Esophagus (tissue), 2 donors: ENCODE measurements around the gene WIPF3. TPM values are rescaled to one million over a fixed set of nuclear protein-coding genes. Genes with fewer than 3 reads are reported as not detected.

Experiments used
- H3K27ac ChIP-seq, 2 donors: one replicate each; pipeline ENCODE4 v1.5.1; 2013; ENCODE audit warnings: low read depth in 2 of 2, mild to moderate bottlenecking in 2 of 2, inconsistent platforms in 1 of 2, low read length in 1 of 2, moderate library complexity in 1 of 2
- H3K27me3 ChIP-seq, 2 donors: one replicate each; pipeline ENCODE4 v1.6.1; 2013; ENCODE audit warnings: low read length in 2 of 2, control low read depth in 1 of 2, mild to moderate bottlenecking in 1 of 2; ENCODE audit not compliant: insufficient read depth in 2 of 2, control insufficient read depth in 1 of 2
- H3K36me3 ChIP-seq, 2 donors: one replicate each; pipeline ENCODE4 v1.6.1; 2013; ENCODE audit warnings: low read length in 1 of 2; ENCODE audit not compliant: control insufficient read depth in 2 of 2, insufficient read depth in 2 of 2
- H3K4me1 ChIP-seq, 2 donors: one replicate each; pipeline ENCODE4 v1.6.1; 2013; ENCODE audit warnings: low read length in 1 of 2; ENCODE audit not compliant: control insufficient read depth in 2 of 2, insufficient read depth in 2 of 2
- H3K4me3 ChIP-seq, 2 donors: one replicate each; pipeline ENCODE4 v1.5.1; 2013; ENCODE audit warnings: low read length in 2 of 2, mild to moderate bottlenecking in 2 of 2, low read depth in 1 of 2, moderate library complexity in 1 of 2
- H3K9me3 ChIP-seq, 2 donors: one replicate each; pipeline ENCODE4 v1.6.1; 2013; ENCODE audit warnings: mild to moderate bottlenecking in 2 of 2, low read depth in 1 of 2, low read length in 1 of 2, moderate library complexity in 1 of 2; ENCODE audit not compliant: control insufficient read depth in 2 of 2, insufficient read depth in 1 of 2
- WGBS, 2 donors: extraction: QIAGEN DNeasy Blood & Tissue Kit; methylation state at CpG; one replicate each; pipeline ENCODE4 v1.1.7; 2013; 5-methylcytosine and 5-hydroxymethylcytosine counted together
- polyA plus RNA-seq, 2 donors: library from polyadenylated mRNA; stranded (reverse); fragments of 200-250 nt; gene quantifications; one replicate each; pipeline ENCODE4 v1.2.3, GENCODE V29; 2013
- donor health status: healthy with polysubstance abuse.
- donor health status: Bipolar disorder and iron deficiency.

Gene WIPF3
- polyA plus RNA-seq, 2 donors, result 0.56 to 1.2 TPM

DNA sequence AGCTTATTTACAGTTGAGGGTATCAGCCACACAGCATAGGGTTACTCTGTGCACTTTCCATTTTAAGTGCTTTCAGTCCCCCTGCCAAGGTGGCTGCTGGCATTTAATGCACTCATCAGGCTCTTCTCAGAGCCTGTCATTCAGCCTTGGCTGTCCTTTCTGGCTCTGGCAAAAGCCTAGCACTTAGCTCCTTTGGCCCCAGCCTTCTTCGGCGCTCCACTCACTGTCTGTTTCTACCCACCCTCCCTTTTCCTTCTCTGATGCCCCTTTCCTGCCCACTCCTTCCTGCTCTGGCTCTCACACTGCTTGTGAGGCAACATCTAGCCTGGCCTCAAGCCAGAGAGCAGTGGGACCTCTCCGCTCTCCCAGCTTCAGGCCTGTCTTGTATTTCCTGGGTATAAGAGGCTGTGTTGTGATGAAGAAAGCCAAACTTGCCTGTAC, 60.2 kb downstream of the WIPF3 start:
- H3K4me3 ChIP-seq, result no peak overlapping the region
- 70% methylated on average over 3 of the region's 3 CpGs for WGBS, 2 donors
- H3K27me3 ChIP-seq, result no peaks in the 10 kb centered on the region
- H3K4me1 ChIP-seq, result no peaks in the 10 kb centered on the region
- no peak overlapping the region for H3K27ac ChIP-seq
- H3K9me3 ChIP-seq, result no peaks in the 10 kb centered on the region
- H3K36me3 ChIP-seq, result no peaks in the 10 kb centered on the region

DNA sequence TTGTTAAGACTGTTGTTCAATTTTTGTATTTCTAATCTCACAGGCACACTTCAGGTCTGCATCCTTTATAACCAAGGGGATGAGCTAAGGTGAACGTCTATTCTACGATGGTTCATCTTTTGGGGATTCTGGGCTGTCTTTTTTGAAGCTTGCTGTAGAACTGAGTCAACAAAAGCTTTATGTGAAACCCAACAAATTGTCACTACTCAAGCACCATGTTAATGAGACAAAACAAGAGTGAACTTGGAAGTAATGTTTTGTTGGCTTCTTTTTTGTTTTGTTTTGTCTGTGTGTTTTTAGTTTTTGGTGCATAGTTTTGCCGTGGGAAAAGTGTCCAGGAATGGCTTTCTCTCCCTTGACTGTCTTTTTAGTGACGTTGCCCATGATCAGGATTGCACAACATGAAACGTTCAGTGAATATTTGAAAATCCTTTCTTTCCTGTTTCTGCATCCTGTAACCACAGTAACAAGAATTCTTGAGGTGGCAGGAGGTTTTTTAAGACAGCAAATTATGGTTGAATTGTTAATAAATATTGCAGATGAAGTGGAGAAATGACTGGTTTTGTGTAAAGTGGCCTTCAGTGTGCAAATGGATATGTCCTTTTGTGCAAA, 65.6 kb downstream of the WIPF3 start:
- Histone ChIP-seq H3K4me1 (no peaks in the 10 kb centered on the region), H3K27me3 (no peaks in the 10 kb centered on the region), H3K27ac (no peak overlapping the region), H3K36me3 (no peaks in the 10 kb centered on the region), H3K9me3 (no peaks in the 10 kb centered on the region), H3K4me3 (no peak overlapping the region)
- WGBS, 2 donors, result 62 to 64% methylated on average over 5 of the region's 5 CpGs

DNA sequence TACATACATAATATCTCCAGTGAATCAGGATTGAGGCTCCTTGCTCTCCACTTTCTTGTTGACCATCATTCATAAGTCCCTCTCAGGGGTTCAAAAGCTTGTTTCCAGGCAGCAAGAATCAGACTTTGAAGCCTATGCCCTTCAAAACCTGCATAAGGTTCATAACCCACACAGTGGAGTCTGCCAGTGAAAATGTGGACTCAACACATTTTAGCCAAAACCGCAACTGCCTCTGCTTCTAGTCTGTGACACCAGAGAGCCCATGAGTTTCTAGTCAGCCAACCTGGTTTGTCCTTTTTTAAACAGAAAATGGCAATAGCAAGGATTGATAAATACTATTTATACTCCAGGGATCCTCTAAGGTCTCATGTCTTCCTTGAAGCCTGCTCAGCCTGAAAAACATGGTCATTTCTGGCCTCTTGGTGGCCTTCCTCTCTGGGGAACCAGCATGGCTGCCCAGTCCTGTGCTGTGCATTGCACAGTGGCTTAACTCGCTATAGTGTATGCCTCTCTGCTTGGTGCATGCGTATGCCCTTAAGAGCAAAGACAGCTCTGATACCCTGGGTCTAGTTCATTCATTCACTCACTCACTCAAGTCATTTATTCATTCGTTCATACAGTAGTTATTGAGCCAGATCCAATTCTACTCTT, 67.5 kb downstream of the WIPF3 start:
- Histone ChIP-seq H3K4me1 (no peaks in the 10 kb centered on the region), H3K27ac (no peak overlapping the region), H3K36me3 (no peaks in the 10 kb centered on the region), H3K4me3 (no peak overlapping the region), H3K9me3 (no peaks in the 10 kb centered on the region), H3K27me3 (no peaks in the 10 kb centered on the region)
- 91 to 92% methylated on average over 4 of the region's 4 CpGs for WGBS, 2 donors

DNA sequence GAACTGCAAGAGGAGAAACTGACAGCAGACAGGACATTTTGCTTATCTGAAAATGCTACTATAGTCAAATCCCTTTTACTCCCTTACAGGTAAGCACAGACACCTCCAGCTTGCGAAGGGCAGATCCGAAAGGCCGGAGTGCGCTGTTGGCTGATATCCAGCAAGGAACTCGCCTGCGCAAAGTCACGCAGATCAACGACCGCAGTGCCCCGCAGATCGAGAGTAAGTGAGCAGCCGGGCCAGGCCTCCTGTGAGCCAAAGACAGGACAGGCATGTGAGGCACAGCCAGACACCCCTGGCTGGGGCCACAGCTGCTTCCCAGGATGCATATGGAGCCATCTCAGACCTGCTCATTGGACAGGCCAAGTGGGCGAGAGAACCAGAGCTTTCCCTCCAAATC, 69.4 kb downstream of the WIPF3 start:
- Histone ChIP-seq H3K9me3 (no peaks in the 10 kb centered on the region), H3K27ac (no peak overlapping the region), H3K27me3 (no peaks in the 10 kb centered on the region), H3K4me1 (no peaks in the 10 kb centered on the region), H3K36me3 (no peaks in the 10 kb centered on the region), H3K4me3 (no peak overlapping the region)
- 93 to 95% methylated on average over 13 of the region's 13 CpGs for WGBS, 2 donors

DNA sequence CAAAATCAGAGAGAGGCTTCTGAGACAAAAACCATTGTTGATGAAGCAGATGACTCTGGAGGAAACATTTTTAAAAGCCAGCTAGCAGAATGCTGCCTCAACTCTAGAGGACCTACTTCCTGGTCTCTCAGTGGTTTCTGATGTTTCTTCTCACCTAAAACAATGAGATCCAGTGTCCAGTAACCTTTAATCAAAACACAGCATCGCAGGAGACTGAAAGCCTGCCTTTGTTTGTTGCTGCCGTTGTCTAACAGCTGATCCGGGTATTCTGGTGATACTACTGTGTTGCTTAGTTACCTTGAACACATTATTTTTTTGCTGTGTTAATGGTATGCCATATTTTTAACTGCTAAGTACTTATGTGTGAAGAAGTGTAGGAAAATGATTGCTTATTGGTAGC, 70.9 kb downstream of the WIPF3 start:
- Histone ChIP-seq H3K27ac (no peak overlapping the region), H3K4me1 (no peaks in the 10 kb centered on the region), H3K27me3 (no peaks in the 10 kb centered on the region), H3K9me3 (no peaks in the 10 kb centered on the region), H3K4me3 (no peak overlapping the region), H3K36me3 (no peaks in the 10 kb centered on the region)
- WGBS, 2 donors, result 25 to 41% methylated on average over 3 of the region's 3 CpGs

DNA sequence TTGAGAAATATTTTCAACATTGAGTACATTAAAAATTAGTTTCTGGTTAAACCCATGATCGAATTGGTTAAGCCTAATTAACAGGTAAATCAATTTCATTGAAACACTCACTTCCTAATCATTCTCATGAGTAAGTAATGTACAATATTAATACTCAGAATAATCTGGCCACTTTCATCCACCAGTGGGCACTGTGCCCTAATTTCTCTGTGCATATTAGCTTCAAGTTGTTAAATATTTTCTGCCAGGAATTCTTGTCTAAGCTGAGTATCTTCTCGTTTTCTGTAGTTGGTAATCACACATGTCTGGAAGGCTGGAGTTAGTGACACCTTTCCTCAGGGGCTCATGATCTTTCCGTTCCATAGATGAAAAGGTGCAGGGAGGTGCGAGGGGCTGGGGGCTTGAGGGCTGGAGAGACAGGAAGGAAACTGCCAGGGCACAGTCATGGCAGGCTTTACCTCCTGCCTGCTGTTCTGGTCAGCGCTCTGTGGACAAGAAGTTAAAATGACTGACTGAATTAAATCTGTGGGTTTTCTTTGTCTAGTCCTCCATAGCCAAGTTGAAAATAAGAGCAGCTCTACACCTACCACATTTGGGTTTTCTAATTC, 71.9 kb downstream of the WIPF3 start:
- no peaks in the 10 kb centered on the region for H3K9me3 ChIP-seq
- WGBS, 2 donors, result 47 to 52% methylated on average over 5 of the region's 5 CpGs
- no peaks in the 10 kb centered on the region for H3K36me3 ChIP-seq
- H3K27me3 ChIP-seq, result no peaks in the 10 kb centered on the region
- no peak overlapping the region for H3K27ac ChIP-seq
- no peak overlapping the region for H3K4me3 ChIP-seq
- H3K4me1 ChIP-seq, result no peaks in the 10 kb centered on the region

DNA sequence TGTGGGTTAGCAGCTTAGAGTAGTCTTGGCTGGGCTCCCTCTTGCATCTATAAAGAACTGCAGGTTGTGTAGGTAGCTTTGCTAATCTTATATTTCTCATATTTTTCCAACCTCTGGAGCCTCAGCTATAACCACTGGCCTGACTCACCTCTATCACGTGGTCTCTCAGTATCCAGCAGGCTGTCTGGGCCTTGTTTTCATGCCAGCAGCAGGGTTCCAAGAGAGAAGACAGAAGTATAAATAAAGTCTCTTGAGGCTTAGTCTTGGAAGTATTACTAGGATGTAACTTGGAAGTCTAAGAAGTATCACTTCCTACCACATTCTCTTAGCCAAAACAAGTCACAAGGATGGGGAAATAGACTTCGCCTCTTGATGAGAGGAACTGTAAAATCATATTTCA, 73.3 kb downstream of the WIPF3 start:
- Histone ChIP-seq H3K27ac (no peak overlapping the region), H3K27me3 (no peaks in the 10 kb centered on the region), H3K9me3 (no peaks in the 10 kb centered on the region), H3K4me3 (no peak overlapping the region), H3K36me3 (no peaks in the 10 kb centered on the region), H3K4me1 (peaks cover 3 to 5% of the 10 kb centered on the region in 2 donors)
- WGBS, 2 donors, result 61 to 74% methylated on average over 2 of the region's 2 CpGs

DNA sequence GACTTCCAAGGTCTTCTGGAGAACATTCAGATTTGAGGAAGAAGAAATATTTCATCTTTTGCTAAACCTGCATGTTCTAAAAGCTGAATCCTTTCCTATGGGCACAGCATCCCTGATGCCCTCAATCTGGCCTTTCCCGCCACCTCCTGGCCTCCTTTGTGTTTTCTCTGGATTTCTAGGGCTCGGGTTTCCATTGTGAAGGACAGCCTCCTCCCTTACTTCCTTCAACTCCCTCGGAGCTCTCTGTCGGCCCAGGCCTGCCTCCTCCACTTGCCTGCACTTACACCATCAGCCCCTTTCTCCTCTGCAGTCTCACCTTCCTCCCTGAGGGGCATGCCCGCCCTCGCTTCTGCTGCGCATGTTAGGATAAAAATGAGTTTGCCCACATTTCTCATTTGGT, 75.4 kb downstream of the WIPF3 start:
- Histone ChIP-seq H3K27ac (no peak overlapping the region), H3K9me3 (no peaks in the 10 kb centered on the region), H3K4me1 (peaks cover 3 to 5% of the 10 kb centered on the region in 2 donors), H3K36me3 (no peaks in the 10 kb centered on the region), H3K4me3 (no peak overlapping the region), H3K27me3 (no peaks in the 10 kb centered on the region)
- WGBS, 2 donors, result 80 to 84% methylated on average over 7 of the region's 7 CpGs

DNA sequence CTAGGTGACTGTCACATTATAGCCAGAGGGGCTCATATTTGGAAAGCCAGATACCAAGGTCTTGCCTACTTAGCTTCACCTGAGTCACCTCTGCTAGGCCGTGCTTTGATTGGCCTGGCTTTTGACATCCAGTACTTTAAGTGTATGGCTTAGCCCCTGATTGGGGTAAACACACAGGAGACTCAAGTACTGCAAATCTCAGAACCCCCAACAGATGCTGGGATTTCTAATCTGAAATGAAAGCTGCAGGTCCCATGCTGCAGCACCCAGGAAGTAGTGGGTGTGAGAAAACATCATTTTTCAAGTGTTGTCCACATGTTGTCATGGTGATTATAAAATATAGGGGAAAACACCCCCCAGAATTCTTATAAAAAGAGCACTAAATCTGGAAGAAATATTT, 76.2 kb downstream of the WIPF3 start:
- H3K27me3 ChIP-seq, result no peaks in the 10 kb centered on the region
- 94 to 95% methylated on average over 1 of the region's 1 CpG for WGBS, 2 donors
- H3K36me3 ChIP-seq, result no peaks in the 10 kb centered on the region
- H3K4me1 ChIP-seq, result peaks cover 3 to 5% of the 10 kb centered on the region in 2 donors
- H3K27ac ChIP-seq, result no peak overlapping the region
- no peaks in the 10 kb centered on the region for H3K9me3 ChIP-seq
- H3K4me3 ChIP-seq, result no peak overlapping the region
